ENCODE results near the gene DHX35. TPM values are rescaled to one million over a fixed set of nuclear protein-coding genes. Genes with fewer than 3 reads are reported as not detected.

The DHX35 gene
- total and polyA plus RNA-seq, 2 of the 13 experiments (the other 11 are each of a cell fraction or from before 2014, with no cell fraction given): 25.8 to 28.7 TPM

DNA sequence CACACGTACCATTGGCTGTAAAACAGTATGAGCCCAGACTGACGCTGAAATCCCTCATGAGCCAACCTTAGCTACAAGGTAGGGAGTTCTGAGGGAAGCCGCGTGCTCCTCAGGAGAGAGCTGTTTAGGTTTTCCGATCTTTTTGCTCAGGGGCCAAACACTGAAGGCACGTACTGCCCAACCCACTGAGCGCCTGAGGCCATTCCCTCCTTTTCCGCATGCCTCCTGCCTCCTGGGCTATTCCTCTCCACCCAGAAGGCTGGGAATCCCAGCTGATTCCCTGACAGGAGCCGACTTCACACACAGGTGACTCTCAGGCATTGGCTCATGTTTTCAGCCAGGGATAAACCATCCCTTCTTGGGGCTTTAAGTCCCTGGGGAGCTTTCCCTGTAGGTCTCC, 41.3 kb upstream of the DHX35 start (continued):
- TF ChIP-seq, protein P1, sequence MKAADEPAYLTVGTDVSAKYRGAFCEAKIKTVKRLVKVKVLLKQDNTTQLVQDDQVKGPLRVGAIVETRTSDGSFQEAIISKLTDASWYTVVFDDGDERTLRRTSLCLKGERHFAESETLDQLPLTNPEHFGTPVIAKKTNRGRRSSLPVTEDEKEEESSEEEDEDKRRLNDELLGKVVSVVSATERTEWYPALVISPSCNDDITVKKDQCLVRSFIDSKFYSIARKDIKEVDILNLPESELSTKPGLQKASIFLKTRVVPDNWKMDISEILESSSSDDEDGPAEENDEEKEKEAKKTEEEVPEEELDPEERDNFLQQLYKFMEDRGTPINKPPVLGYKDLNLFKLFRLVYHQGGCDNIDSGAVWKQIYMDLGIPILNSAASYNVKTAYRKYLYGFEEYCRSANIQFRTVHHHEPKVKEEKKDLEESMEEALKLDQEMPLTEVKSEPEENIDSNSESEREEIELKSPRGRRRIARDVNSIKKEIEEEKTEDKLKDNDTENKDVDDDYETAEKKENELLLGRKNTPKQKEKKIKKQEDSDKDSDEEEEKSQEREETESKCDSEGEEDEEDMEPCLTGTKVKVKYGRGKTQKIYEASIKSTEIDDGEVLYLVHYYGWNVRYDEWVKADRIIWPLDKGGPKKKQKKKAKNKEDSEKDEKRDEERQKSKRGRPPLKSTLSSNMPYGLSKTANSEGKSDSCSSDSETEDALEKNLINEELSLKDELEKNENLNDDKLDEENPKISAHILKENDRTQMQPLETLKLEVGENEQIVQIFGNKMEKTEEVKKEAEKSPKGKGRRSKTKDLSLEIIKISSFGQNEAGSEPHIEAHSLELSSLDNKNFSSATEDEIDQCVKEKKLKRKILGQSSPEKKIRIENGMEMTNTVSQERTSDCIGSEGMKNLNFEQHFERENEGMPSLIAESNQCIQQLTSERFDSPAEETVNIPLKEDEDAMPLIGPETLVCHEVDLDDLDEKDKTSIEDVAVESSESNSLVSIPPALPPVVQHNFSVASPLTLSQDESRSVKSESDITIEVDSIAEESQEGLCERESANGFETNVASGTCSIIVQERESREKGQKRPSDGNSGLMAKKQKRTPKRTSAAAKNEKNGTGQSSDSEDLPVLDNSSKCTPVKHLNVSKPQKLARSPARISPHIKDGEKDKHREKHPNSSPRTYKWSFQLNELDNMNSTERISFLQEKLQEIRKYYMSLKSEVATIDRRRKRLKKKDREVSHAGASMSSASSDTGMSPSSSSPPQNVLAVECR (CRISPR knock-in tag; IDR thresholded peaks at IDR 0.05; ENCODE audit: borderline replicate concordance): no peak
- TF ChIP-seq, protein P2, sequence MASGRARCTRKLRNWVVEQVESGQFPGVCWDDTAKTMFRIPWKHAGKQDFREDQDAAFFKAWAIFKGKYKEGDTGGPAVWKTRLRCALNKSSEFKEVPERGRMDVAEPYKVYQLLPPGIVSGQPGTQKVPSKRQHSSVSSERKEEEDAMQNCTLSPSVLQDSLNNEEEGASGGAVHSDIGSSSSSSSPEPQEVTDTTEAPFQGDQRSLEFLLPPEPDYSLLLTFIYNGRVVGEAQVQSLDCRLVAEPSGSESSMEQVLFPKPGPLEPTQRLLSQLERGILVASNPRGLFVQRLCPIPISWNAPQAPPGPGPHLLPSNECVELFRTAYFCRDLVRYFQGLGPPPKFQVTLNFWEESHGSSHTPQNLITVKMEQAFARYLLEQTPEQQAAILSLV (CRISPR knock-in tag; IDR thresholded peaks at IDR 0.05; ENCODE audit: borderline replicate concordance): no peak
- TF ChIP-seq, protein P3, sequence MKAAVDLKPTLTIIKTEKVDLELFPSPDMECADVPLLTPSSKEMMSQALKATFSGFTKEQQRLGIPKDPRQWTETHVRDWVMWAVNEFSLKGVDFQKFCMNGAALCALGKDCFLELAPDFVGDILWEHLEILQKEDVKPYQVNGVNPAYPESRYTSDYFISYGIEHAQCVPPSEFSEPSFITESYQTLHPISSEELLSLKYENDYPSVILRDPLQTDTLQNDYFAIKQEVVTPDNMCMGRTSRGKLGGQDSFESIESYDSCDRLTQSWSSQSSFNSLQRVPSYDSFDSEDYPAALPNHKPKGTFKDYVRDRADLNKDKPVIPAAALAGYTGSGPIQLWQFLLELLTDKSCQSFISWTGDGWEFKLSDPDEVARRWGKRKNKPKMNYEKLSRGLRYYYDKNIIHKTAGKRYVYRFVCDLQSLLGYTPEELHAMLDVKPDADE (CRISPR knock-in tag; IDR thresholded peaks at IDR 0.05): no peak

DNA sequence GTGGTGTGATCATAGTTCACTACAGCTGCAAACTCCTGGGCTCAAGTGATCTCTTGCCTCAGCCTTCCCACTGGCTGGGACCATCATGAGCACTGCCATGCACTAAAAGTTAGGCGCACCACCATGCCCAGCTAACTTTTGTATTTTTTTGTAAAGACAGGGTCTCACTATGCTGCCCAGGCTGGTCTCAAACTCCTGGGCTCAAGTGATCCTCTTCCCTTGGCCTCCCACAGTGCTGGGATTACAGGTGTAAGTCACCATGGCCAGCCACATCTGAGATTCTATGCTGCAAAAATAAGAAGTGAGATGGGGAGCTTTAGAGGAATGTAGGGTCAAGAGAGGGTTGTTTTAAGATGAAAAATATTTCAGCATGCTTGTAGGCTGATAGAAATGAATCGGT, 37.4 kb upstream of the DHX35 start:
- no peak overlapping the region for H3K9ac ChIP-seq (ENCODE audit: insufficient read depth, low read depth, low read length)
- DNase-seq (ENCODE audit: low spot score): no peak
- TF ChIP-seq HIVEP1 (CRISPR knock-in tag; IDR thresholded peaks at IDR 0.05) (no peak), ZNF121 (CRISPR knock-in tag; IDR thresholded peaks at IDR 0.05) (peak; percentile 78), JUNB (CRISPR knock-in tag; IDR thresholded peaks at IDR 0.05; ENCODE audit: borderline replicate concordance) (no peak), ZFP62 (CRISPR knock-in tag; IDR thresholded peaks at IDR 0.05) (no peak)
- TF ChIP-seq, protein P4, sequence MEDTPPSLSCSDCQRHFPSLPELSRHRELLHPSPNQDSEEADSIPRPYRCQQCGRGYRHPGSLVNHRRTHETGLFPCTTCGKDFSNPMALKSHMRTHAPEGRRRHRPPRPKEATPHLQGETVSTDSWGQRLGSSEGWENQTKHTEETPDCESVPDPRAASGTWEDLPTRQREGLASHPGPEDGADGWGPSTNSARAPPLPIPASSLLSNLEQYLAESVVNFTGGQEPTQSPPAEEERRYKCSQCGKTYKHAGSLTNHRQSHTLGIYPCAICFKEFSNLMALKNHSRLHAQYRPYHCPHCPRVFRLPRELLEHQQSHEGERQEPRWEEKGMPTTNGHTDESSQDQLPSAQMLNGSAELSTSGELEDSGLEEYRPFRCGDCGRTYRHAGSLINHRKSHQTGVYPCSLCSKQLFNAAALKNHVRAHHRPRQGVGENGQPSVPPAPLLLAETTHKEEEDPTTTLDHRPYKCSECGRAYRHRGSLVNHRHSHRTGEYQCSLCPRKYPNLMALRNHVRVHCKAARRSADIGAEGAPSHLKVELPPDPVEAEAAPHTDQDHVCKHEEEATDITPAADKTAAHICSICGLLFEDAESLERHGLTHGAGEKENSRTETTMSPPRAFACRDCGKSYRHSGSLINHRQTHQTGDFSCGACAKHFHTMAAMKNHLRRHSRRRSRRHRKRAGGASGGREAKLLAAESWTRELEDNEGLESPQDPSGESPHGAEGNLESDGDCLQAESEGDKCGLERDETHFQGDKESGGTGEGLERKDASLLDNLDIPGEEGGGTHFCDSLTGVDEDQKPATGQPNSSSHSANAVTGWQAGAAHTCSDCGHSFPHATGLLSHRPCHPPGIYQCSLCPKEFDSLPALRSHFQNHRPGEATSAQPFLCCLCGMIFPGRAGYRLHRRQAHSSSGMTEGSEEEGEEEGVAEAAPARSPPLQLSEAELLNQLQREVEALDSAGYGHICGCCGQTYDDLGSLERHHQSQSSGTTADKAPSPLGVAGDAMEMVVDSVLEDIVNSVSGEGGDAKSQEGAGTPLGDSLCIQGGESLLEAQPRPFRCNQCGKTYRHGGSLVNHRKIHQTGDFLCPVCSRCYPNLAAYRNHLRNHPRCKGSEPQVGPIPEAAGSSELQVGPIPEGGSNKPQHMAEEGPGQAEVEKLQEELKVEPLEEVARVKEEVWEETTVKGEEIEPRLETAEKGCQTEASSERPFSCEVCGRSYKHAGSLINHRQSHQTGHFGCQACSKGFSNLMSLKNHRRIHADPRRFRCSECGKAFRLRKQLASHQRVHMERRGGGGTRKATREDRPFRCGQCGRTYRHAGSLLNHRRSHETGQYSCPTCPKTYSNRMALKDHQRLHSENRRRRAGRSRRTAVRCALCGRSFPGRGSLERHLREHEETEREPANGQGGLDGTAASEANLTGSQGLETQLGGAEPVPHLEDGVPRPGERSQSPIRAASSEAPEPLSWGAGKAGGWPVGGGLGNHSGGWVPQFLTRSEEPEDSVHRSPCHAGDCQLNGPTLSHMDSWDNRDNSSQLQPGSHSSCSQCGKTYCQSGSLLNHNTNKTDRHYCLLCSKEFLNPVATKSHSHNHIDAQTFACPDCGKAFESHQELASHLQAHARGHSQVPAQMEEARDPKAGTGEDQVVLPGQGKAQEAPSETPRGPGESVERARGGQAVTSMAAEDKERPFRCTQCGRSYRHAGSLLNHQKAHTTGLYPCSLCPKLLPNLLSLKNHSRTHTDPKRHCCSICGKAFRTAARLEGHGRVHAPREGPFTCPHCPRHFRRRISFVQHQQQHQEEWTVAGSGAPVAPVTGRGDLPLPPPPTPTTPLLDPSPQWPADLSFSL (CRISPR knock-in tag; IDR thresholded peaks at IDR 0.05): no peak

More for the DNA sequence above, 37.4 kb upstream of the DHX35 start:
- BruUV-seq (replicated peaks): no TSS peak
- peaks cover 33% of the 10 kb centered on the region for H3K79me2 ChIP-seq (ENCODE audit: insufficient read depth, low read length)
- CTCF ChIA-PET (ENCODE audit: low intra/inter-chr PET ratio, low total read pairs): interaction anchor here (1.9 to 2.2 kb wide), 2 partner anchors 31 to 123 kb away, joined by 9 to 21 read pairs; no protein-coding TSS in a partner anchor
- no peak overlapping the region for H3K4me3 ChIP-seq (replicated peaks in 1 of 3; ENCODE audit: insufficient read depth in 1 of 3, low read depth in 2 of 3, low read length in 3 of 3)
- H4K20me1 ChIP-seq (ENCODE audit: insufficient read depth, low read length): peaks cover 10% of the 10 kb centered on the region; the same call in 1 of the 2 replicates
- ATAC-seq: no peak
- peaks cover 42% of the 10 kb centered on the region for H3K4me1 ChIP-seq (ENCODE audit: insufficient read depth, low read length)
- FAIRE-seq: no peak
- intact Hi-C loops (cut with micrococcal nuclease; ENCODE audit: unreplicated experiment): no loop called here
- no peaks in the 10 kb centered on the region for H3K9me3 ChIP-seq (ENCODE audit: low read length)
- no peak overlapping the region for H2AFZ ChIP-seq (ENCODE audit: low read length)
- WGBS (ENCODE audit: low lambda C conversion rate): 83% methylated on average over 2 of the region's 2 CpGs
- in situ Hi-C loops (cut with HindIII; ENCODE audit: extremely low pct_ligation_motif_present, low pct_unique_long_range_greater_than_20kb): loop anchor here (5.0 kb wide), 1 partner anchor 123 kb away; no protein-coding TSS in a partner anchor
- H3K27me3 ChIP-seq (ENCODE audit: control insufficient read depth in 1 of 2, insufficient read depth in 2 of 2, low read length in 2 of 2): peaks cover 5 to 23% of the 10 kb centered on the region in 2 experiments; a peak in 4 of 5 replicates
- POLR2A ChIA-PET: no interaction called here
- H3K4me2 ChIP-seq (ENCODE audit: low read depth, low read length): no peak overlapping the region
- no peak overlapping the region for H3K27ac ChIP-seq (ENCODE audit: extremely low read length, insufficient read depth, low read length)
- H3K36me3 ChIP-seq (replicated peaks in 1 of 2; ENCODE audit: control insufficient read depth in 1 of 2, insufficient read depth in 2 of 2, low read length in 2 of 2): no peaks in the 10 kb centered on the region

All from HepG2 (cell line).